ENCODE data around the gene PGA5. TPM values are rescaled to one million over a fixed set of nuclear protein-coding genes. Genes with fewer than 3 reads are reported as not detected.

Gene PGA5
- total RNA-seq, 1 experiment from 2014 or later: not detected

- ChIA-PET CTCF (interaction anchor here (0.7 to 7.3 kb wide), 3 partner anchors 9 to 129 kb away, joined by 4 to 55 read pairs (median 25); no protein-coding TSS in a partner anchor), POLR2A (no interaction called here)
- DNase-seq (ENCODE audit: unreplicated experiment): no peak
- no TSS peak for BruUV-seq (replicated peaks)
- no peaks in the 10 kb centered on the region for H3K9me3 Mint-ChIP-seq (ENCODE audit: unreplicated experiment)
- H3K27me3 Mint-ChIP-seq (ENCODE audit: insufficient read depth, unreplicated experiment): peaks cover 20% of the 10 kb centered on the region
- H3K36me3 Mint-ChIP-seq (ENCODE audit: insufficient read depth, unreplicated experiment): no peaks in the 10 kb centered on the region
- TF ChIP-seq CTCF (IDR thresholded peaks at IDR 0.05; ENCODE audit: unreplicated experiment): no peak
- H3K4me3 Mint-ChIP-seq (ENCODE audit: unreplicated experiment): no peak overlapping the region
- H3K4me1 Mint-ChIP-seq (ENCODE audit: insufficient read depth, unreplicated experiment): no peaks in the 10 kb centered on the region
- intact Hi-C loops (cut with micrococcal nuclease): loop anchor here (10.0 kb wide), 1 partner anchor 78 kb away; the partner anchor contains the start of genes DDB1 and TKFC
- no peak overlapping the region for H3K27ac Mint-ChIP-seq (ENCODE audit: low read depth, unreplicated experiment)
These were observed 15.9 kb downstream of the PGA5 start for GRCh38 chr11:61256710-61257482.

- no peak for DNase-seq (ENCODE audit: unreplicated experiment)
- POLR2A ChIA-PET: no interaction called here
- no peaks in the 10 kb centered on the region for H3K9me3 Mint-ChIP-seq (ENCODE audit: unreplicated experiment)
- no peaks in the 10 kb centered on the region for H3K4me1 Mint-ChIP-seq (ENCODE audit: insufficient read depth, unreplicated experiment)
- peaks cover 4% of the 10 kb centered on the region for H3K27me3 Mint-ChIP-seq (ENCODE audit: insufficient read depth, unreplicated experiment)
- CTCF ChIA-PET: interaction anchor here (0.8 to 1.1 kb wide), 3 partner anchors 10 to 127 kb away, joined by 3 to 4 read pairs (median 3); no protein-coding TSS in a partner anchor
- H3K36me3 Mint-ChIP-seq (ENCODE audit: insufficient read depth, unreplicated experiment): no peaks in the 10 kb centered on the region
- TF ChIP-seq CTCF (IDR thresholded peaks at IDR 0.05; ENCODE audit: unreplicated experiment): no peak
- H3K27ac Mint-ChIP-seq (ENCODE audit: low read depth, unreplicated experiment): no peak overlapping the region
- H3K4me3 Mint-ChIP-seq (ENCODE audit: unreplicated experiment): no peak overlapping the region
- no TSS peak for BruUV-seq (replicated peaks)
- intact Hi-C loops (cut with micrococcal nuclease): loop anchor here (10.0 kb wide), 1 partner anchor 76 kb away; the partner anchor contains the start of genes DDB1 and TKFC
These were observed 17.6 kb downstream of the PGA5 start for GRCh38 chr11:61258546-61258945.

GRCh38 chr11:61259363-61259762, 18.4 kb downstream of the PGA5 start:
- H3K4me3 Mint-ChIP-seq (ENCODE audit: unreplicated experiment): no peak overlapping the region
- H3K9me3 Mint-ChIP-seq (ENCODE audit: unreplicated experiment): no peaks in the 10 kb centered on the region
- no peaks in the 10 kb centered on the region for H3K27me3 Mint-ChIP-seq (ENCODE audit: insufficient read depth, unreplicated experiment)
- no peak for DNase-seq (ENCODE audit: unreplicated experiment)
- no peaks in the 10 kb centered on the region for H3K4me1 Mint-ChIP-seq (ENCODE audit: insufficient read depth, unreplicated experiment)
- no peak for TF ChIP-seq CTCF (IDR thresholded peaks at IDR 0.05; ENCODE audit: unreplicated experiment)
- POLR2A ChIA-PET: interaction anchor here (0.5 to 0.6 kb wide), 2 partner anchors 16 to 74 kb away, joined by 3 read pairs; partner anchors contain the start of gene TKFC
- CTCF ChIA-PET: interaction anchor here (0.8 to 1.1 kb wide), 3 partner anchors 9 to 126 kb away, joined by 3 to 4 read pairs (median 3); no protein-coding TSS in a partner anchor
- no peak overlapping the region for H3K27ac Mint-ChIP-seq (ENCODE audit: low read depth, unreplicated experiment)
- intact Hi-C loops (cut with micrococcal nuclease): loop anchor here (10.0 kb wide), 1 partner anchor 75 kb away; the partner anchor contains the start of genes DDB1 and TKFC
- H3K36me3 Mint-ChIP-seq (ENCODE audit: insufficient read depth, unreplicated experiment): peaks cover 2% of the 10 kb centered on the region
- no TSS peak for BruUV-seq (replicated peaks)

- Mint-ChIP-seq H3K4me1 (ENCODE audit: insufficient read depth, unreplicated experiment) (no peaks in the 10 kb centered on the region), H3K4me3 (ENCODE audit: unreplicated experiment) (no peak overlapping the region), H3K27me3 (ENCODE audit: insufficient read depth, unreplicated experiment) (no peaks in the 10 kb centered on the region), H3K36me3 (ENCODE audit: insufficient read depth, unreplicated experiment) (peaks cover 5% of the 10 kb centered on the region), H3K27ac (ENCODE audit: low read depth, unreplicated experiment) (no peak overlapping the region), H3K9me3 (ENCODE audit: unreplicated experiment) (no peaks in the 10 kb centered on the region)
- ChIA-PET POLR2A (no interaction called here), CTCF (interaction anchor here (1.0 to 3.7 kb wide), 2 partner anchors 9 to 77 kb away, joined by 3 to 25 read pairs; no protein-coding TSS in a partner anchor)
- no peak for DNase-seq (ENCODE audit: unreplicated experiment)
- BruUV-seq (replicated peaks): no TSS peak
- TF ChIP-seq CTCF (IDR thresholded peaks at IDR 0.05; ENCODE audit: unreplicated experiment): no peak
- intact Hi-C loops (cut with micrococcal nuclease): no loop called here
These were observed 23.4 kb downstream of the PGA5 start for GRCh38 chr11:61264371-61264770.

All from MCF 10A (cell line).